NOMO-1 treated with dmso at 0.1 percent for 144 hours (cell line): ENCODE results near the gene MYEF2.

Experiments
- DNase-seq: peaks from one replicate; lab custom pipeline; 2025; ENCODE audit not compliant: unreplicated experiment; lab: John Stamatoyannopoulos, UW

Gene MYEF2

GRCh38 chr15:48087844-48088243 lies 90.3 kb downstream of the MYEF2 start:
- DNase-seq: no peak

GRCh38 chr15:48086576-48086975 lies 91.5 kb downstream of the MYEF2 start:
- DNase-seq: no peak

GRCh38 chr15:48086133-48086532 lies 92.0 kb downstream of the MYEF2 start:
- DNase-seq: no peak

- no peak for DNase-seq
Observed at GRCh38 chr15:48085591-48085930, 92.5 kb downstream of the MYEF2 start.

GRCh38 chr15:48084759-48085590 lies 93.1 kb downstream of the MYEF2 start:
- no peak for DNase-seq
